HG02798 (cell line): ENCODE results near the gene PON3.

Source experiments
- ATAC-seq: cut with Tn5 transposase; IDR thresholded peaks from one replicate; pipeline ENCODE4 v1.9.1; 2021; ENCODE audit warnings: mild to moderate bottlenecking; ENCODE audit not compliant: unreplicated experiment, poor library complexity

Gene PON3

DNA sequence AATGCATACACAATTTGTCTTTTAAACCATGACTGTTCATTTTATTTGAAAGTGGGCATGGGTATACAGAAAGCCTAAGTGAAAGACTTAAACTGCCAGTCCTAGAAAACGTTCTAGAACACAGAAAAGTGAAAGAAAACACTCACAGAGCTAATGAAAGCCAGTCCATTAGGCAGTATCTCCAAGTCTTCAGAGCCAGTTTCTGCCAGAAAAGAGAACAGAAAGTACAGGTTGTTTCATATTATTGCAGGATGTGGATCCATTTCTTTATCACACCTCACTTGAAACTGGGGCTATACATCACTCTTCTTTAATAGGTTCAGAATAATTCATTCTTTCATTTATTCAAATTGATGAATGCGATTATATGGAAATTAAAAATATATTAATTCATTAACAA is 79.6 kb downstream of the PON3 start:
- ATAC-seq, result peak; percentile 71

DNA sequence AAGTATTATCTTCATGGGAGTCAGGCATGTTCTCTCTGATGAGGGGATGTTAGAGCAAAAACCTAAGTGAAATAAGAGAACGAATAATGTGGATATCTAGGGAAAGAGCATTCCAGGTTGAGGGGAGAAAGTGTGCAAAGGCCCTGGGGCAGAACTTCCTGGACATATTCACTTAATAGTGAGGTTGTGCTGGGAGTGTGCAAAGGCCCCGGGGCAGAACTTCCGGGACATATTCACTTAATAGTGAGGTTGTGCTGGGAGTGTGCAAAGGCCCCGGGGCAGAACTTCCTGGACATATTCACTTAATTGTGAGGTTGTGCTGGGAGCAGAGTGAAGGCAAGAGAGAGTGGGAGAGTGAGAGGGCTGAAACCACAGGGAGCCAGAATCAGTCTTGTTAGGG is 83.6 kb downstream of the PON3 start:
- ATAC-seq, result no peak

DNA sequence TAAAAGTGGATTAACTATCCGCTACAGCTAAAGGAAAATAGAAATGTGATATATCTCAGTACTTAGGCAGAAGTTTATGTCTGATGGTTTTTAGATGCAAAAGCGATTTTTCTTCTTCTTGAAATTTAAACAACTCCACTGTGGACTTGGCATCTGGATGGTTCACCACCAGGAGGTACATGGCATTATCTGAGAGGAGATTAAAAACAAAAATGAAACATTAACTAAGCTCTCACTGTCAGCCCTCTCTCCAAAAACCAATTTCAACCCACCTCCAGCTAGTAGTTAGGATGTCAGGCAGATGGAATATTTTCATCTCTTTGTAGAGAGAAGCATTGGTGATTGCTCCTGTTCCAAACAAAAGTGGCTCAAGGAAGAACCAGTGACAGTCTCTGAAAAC is 84.8 kb downstream of the PON3 start:
- ATAC-seq, result no peak

DNA sequence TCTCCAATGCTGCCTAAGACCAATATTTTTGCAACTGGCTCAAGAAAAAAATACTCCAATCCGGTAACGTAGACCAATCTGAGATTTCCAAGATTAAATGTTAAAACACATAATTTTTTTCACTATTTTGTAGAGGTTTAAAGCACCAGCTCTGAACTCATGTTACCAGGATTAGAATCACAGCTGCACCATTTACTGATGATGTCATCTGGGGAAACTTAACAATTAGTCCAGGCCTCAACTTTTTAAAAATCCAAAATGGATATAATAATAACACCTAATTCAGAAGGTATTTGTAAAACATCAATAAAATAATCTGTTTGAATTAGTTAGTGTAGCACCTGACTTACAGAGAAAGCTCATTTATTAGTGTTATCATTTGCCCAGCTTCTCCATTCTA is 86.2 kb downstream of the PON3 start:
- no peak for ATAC-seq
